HG03378 (cell line): Measurements from ENCODE around the gene ERICH3.
A peak's percentile ranks its signal among the peaks of the same experiment; 100 is the strongest.
"Not testable (repeated sequence)": the region's sequence is repeated elsewhere in the genome, so short reads cannot be mapped to it uniquely, and the experiment has no call there.

ENCODE experiments used
- ATAC-seq: cut with Tn5 transposase; IDR thresholded peaks from one replicate; pipeline ENCODE4 v1.9.1; 2021; ENCODE audit warnings: mild to moderate bottlenecking, moderate library complexity; ENCODE audit not compliant: unreplicated experiment

ERICH3 gene

GRCh38 chr1:74681449-74681848 lies 7.9 kb upstream of the ERICH3 start:
- ATAC-seq, result peak; percentile 91

- peak; percentile 23 for ATAC-seq
Measured at GRCh38 chr1:74681001-74681400, 7.4 kb upstream of the ERICH3 start.

GRCh38 chr1:74679811-74680210 lies 6.2 kb upstream of the ERICH3 start:
- no peak for ATAC-seq

- no peak for ATAC-seq
Measured at GRCh38 chr1:74677926-74678325, 4.3 kb upstream of the ERICH3 start.

GRCh38 chr1:74674278-74675048 lies 871 bp upstream of the ERICH3 start:
- no peak for ATAC-seq

GRCh38 chr1:74670866-74671265 lies 2.7 kb downstream of the ERICH3 start:
- not testable (repeated sequence) for ATAC-seq

- no peak for ATAC-seq
Measured at GRCh38 chr1:74654708-74655107, 18.9 kb downstream of the ERICH3 start.

GRCh38 chr1:74652711-74653139 lies 20.9 kb downstream of the ERICH3 start:
- peak; percentile 99 for ATAC-seq

GRCh38 chr1:74650561-74650960 lies 23.0 kb downstream of the ERICH3 start:
- no peak for ATAC-seq

GRCh38 chr1:74641876-74642275 lies 31.7 kb downstream of the ERICH3 start:
- no peak for ATAC-seq

GRCh38 chr1:74641161-74641560 lies 32.4 kb downstream of the ERICH3 start:
- no peak for ATAC-seq

GRCh38 chr1:74637296-74637695 lies 36.3 kb downstream of the ERICH3 start:
- ATAC-seq, result no peak

- no peak for ATAC-seq
Measured at GRCh38 chr1:74629283-74629682, 44.3 kb downstream of the ERICH3 start.

GRCh38 chr1:74623716-74624115 lies 49.9 kb downstream of the ERICH3 start:
- no peak for ATAC-seq

GRCh38 chr1:74620242-74620641 lies 53.4 kb downstream of the ERICH3 start:
- ATAC-seq, result no peak

GRCh38 chr1:74618974-74619373 lies 54.6 kb downstream of the ERICH3 start:
- ATAC-seq, result no peak

- ATAC-seq, result peak; percentile 50
Measured at GRCh38 chr1:74613894-74614293, 59.7 kb downstream of the ERICH3 start.

- ATAC-seq, result no peak
Measured at GRCh38 chr1:74611887-74612286, 61.7 kb downstream of the ERICH3 start.

GRCh38 chr1:74610961-74611360 lies 62.6 kb downstream of the ERICH3 start:
- ATAC-seq, result no peak

GRCh38 chr1:74609810-74610371 lies 63.7 kb downstream of the ERICH3 start:
- no peak for ATAC-seq

- ATAC-seq, result no peak
Measured at GRCh38 chr1:74596717-74597116, 76.9 kb downstream of the ERICH3 start.
